Activated CD4-positive, alpha-beta T cell treated with anti-CD3 and anti-CD28 coated beads for 48 hours (primary cell): ENCODE data around the gene SERINC2.
A peak's percentile ranks its signal among the peaks of the same experiment; 100 is the strongest.
"Not testable (repeated sequence)": the region's sequence is repeated elsewhere in the genome, so short reads cannot be mapped to it uniquely, and the experiment has no call there.

Experiments
- DNase-seq: peaks from one replicate; pipeline ENCODE4 v3.0.0-alpha.2; 2020

The SERINC2 gene

DNA sequence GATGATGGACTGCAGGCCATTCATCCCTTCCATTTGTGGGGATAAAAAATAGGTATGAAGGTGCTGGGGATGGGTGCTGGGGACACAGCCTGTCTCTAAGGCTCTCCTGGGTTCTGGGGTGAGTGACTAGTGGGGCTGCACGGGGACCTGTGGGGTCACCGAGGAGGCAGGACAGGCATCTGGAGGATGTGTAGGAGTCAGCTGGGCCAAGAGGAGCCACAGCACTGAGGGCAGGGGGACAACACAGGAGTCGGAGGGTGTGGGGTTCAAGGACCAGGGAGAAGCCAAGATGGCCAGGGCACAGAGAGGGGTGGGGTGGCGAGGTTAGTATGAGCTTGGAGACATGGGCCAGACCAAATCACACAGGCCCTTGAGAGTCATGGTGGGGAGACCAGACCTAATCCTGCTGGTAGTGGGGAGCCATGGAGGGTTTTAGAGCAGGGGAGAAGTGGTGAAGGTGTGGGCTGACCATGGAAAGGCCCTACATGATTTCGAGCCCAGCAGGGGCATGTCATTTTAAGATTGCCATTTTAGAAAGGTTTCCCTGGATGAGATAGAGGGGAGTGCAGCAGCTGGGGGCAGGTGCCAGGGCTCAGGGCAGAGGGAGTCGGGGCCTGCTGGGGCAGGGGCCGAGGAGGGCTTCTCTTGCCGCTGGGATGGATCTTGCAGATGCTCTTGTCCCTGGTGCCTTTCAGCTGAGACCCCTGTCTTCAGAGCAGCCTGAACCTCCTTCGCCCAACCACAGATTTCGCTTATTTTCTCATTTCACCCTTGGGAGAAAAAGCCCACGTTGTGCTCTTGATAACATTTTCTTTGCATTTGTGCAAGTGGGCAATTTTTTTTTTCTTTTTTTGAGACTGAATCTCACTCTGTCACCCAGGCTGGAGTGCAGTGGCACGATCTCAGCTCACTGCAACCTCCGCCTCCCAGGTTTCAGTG is 22.7 kb downstream of the SERINC2 start:
- no peak for DNase-seq

DNA sequence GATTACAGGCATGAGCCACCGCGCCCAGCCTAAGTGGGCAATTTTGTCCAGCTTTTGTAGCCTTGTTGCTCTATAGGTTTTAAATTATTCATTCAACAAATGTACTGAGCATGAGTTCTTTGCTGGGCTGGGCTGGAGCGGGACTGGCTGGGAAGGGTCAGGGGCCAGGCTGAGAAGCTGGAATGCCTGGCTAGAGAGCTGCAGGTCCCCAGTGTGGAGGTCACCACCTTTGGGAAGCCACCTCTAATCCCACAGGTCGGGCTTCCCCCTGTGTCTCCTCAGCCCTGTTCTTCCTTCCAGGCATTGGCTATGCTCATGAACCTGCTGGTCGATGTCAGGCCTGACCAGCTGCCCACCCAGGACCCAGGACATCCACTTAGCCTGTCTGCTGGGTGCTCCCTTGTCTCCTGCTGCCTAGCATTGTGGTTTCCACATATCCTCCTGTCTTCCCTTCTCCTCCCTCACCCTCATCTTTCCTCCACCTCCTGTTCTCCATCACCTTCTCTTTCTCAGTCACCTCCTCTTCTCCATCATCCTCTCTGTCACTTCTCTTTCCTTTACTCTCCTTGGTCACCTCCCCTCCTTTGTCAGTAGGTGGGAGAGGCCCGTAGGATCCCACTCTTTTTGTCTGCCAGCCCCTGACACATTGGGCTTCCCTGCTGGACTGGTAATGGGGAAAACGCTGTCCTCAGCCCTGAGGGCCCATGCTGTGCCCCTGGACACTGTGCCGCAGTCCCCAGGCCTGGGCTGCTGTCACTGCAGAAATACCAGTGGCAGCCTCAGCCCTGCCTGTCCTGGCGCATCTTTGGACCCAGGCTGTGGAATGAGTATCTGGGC is 23.8 kb downstream of the SERINC2 start:
- no peak for DNase-seq

DNA sequence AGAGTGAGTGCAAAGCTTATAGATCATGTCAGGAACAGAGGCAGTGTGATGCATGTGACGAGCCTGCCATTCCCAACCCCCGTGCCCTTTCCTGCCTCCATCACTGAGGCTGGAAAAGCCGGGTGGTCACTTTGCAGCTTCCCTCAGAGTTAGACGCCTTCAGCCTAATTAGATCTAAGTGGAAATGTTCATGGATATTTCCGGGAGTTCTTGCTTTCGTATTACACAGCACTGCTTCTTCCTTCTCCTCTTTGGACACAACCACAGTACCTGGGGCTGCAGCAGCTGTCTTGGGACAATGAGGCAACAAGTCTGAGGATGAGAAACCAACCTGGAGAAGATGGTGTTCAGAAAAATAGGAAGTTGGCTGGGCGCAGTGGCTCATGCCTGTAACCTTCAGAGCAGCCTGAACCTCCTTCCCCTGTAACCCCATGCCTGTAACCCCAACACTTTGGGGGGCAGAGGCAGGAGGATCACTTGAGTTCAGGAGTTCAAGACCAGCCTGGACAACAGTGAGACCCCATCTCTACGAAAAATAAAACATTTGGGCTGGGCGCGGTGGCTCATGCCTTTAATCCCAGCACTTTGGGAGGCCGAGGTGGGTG is 24.5 kb downstream of the SERINC2 start:
- DNase-seq = no peak

DNA sequence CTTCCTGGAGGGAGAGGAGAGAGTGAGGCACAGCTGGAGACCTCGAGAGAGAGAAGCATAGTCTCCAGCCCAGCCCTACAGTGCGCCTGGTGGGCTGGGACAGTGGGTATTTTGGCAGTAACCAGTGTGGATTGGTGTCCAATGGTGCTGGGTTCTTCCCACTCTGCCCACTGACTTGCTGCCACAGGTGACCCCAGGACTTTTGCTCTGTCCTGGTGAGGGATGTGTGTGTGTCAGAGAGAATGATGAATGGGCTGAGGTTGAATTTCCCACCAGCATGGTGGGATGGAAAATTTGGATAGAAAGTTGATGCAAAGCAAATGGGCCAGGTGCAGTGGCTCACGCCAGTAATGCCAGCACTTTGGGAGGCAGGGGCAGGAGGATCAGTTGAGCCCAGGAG is 26.3 kb downstream of the SERINC2 start:
- DNase-seq = no peak

DNA sequence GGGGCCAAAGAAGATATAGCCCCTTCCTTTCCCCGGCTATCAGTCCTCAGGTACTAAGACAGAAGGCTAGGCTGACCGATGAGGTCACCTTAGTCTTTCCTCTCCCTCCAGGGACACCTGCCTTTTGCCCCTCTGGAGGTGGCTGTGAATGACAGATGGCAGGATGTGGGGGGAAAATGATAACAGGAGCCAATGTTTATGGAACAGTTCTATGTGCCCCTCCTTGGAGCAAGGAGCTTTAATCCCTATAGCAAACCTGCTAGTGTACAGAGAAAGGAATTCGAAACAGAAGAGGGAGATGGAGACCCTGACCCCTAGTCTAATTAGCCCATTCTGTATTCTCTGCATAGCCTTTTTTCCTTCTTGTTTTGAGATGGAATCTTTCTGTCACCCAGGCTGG is 28.1 kb downstream of the SERINC2 start:
- DNase-seq = no peak

DNA sequence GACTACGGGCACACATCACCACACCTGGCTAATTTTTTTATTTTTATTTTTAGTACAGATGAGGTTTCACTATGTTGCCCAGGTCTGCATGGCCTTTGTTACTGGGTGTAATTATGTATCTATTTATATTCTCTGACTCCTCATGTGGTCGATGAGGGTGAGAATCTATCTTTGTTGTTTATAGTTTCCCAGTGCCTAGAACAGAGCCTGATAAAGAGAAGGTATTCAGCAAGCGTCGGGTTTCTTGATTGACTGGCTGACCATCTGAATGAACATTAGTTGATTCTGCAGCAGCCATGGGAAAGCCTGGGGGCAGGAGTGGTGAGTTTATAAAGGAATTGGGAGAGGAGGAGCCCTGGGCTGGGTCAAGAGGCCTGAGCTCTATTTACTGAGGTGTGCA is 28.5 kb downstream of the SERINC2 start:
- DNase-seq = no peak

DNA sequence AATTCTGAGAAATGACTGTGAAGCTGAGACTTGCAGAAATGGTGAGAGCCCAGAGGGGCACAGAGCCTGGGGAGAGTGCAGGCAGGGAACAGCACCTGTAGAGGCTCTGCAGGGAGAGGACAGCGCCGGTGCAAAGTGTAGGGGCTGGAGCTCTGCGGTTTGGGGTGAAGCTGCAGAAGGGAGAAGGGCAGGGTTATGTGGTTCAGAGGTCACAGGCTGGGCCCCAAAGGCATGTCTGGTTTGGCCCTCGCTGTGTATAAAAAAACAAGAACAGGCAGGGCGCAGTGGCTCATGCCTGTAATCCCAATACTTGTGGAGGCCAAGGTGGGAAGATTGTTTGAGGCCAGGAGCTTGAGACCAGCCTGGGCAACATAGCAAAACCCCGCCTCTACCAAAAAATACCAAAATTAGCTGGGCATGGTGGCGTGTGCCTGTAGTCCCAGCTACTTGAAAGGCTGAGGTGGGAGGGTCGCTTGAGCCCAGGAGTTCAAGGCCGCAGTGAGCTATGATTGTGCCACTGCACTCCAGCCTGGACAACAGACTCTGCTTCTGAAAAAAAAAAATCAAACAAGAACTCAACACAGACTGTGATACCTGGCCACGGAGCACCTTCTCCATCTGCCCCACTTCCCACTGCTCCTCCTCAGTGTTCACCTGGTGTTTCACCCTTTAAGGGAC is 29.1 kb downstream of the SERINC2 start:
- no peak for DNase-seq

DNA sequence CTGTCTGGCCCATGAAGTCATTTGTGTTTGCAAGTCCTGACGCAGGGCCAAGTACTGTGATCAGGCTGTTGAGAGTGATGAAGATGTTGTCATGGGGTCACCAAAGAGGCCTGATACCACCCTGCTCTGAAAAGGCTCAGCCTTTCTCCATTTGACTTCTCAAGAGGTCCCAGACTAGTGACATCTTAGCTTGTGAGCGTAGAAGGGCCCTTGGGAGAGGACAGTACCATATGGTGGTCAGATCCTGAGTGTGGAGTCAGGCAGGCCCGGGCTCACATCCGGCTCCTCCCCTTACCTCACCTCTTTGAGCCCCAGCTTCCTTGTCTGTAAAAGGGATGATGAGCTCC is 29.6 kb downstream of the SERINC2 start:
- no peak for DNase-seq

DNA sequence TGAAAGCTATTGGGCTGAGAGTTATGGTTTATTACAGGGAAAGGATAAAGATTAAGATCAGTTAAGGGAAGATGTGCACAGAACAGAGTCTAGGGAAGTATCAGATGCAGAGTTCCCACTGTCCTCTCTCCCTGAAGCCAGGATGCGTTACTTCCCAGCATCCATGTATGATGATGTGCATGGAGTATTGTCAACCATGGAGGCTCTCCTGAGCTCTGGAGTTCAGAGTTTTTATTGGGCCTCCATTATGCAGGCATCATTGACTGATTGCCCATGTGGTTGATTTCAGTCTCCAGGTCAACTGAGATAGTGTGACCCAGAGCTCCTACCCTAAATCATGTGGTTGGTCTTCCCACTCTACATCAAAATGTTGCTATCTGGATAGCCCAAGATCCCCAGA is 30.7 kb downstream of the SERINC2 start:
- DNase-seq = no peak

DNA sequence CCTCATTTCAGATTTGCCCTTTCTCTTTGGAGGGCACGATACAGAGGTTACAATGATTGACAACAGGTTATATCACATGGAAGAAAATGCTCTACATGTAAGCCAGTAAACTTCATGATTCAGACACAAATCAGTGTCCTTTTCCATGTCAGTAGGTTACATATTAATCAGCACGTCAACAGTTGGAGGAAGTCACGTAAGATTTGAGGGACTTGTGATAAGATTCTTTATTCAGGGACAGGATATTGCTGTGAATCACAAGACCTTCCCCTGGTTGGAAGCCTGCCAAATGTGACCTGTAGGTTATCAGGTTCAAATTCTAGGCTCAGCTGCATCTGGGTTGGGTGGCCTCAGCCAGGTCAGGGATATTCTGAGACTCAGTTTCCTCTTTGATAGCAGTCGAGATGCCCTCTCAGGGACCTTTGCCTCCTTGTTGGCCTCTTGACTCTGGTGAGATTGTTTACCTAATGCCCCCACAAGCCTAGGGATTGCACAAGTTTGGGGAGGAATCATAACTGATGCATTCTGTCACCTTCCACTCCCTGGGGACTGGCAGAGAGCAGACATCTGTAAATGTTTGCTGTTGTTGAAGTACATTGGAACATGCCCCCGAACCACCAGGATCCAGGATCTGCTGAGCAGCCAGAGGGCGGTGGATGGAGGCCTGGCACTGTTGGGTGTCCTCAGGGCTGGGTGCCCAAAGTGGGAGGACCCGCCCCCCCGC is 31.9 kb downstream of the SERINC2 start:
- DNase-seq = no peak

DNA sequence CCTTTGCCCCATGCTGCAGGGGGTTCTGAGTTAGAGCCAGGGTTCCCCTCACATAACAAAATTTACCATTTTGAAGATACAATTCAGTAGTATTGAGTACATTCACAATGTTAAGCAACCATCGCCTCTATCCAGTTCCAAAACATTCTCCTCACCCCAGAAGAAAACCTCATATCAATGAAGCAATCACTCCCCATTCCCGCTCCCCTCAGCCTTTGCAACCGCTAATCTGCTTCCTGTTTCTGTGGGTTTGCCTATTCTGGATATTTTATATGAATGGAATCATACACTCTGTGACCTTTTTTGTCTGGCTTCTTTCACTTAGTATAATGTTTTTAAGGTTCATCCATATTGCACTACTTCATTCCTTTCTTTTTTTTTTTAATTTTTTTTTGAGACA is 32.9 kb downstream of the SERINC2 start:
- DNase-seq = no peak

DNA sequence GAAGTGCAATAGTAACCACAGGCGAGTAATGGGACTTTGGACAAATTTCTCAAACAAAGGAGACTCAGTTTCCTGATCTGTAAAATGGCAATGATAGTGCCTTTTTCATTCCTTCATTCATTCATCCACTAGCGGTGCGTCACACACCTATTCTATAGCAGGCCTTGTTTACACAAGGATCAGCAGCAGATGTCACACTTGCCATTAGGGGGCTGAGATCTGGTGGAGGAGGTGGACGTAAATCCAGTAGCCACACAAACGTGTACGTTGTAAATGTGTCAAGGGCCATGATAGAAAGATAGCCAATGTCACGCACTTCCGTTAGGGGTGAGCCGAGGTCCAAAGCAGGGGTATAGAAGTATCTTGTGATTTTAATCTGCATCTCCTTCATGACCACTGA is 34.2 kb downstream of the SERINC2 start:
- no peak for DNase-seq

DNA sequence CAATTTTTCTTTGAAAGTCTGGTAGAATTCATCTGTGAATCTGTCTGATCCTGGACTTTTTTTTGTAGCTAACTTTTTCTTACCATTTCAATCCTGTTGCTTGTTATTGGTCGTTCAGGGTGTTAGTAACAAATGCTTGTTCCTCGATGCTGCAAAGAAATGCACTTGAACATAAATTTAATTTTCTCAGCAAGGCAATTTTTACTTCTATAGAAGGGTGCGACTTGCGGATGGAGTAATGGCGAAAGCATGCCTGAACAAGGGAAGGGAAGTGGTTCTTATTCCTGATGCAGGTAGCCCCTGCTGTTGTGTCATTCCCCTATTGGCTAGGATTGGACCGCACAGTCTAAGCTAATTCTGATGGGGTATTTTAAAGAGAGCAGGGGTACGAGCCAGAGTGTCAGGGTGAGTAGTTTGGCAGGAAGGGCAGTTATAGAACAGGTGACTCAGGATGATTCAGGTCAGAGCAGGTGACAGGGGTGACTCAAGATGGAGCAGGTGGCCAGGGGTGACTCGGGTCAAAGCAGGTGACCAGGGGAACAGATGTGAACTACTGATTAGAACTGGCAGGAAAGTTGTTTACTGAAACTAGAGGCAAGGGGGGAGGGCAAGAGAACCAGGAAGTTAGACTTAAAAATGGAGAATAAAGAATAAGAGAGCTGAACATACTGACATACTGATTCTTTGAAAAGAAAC is 40.5 kb downstream of the SERINC2 start:
- no peak for DNase-seq

DNA sequence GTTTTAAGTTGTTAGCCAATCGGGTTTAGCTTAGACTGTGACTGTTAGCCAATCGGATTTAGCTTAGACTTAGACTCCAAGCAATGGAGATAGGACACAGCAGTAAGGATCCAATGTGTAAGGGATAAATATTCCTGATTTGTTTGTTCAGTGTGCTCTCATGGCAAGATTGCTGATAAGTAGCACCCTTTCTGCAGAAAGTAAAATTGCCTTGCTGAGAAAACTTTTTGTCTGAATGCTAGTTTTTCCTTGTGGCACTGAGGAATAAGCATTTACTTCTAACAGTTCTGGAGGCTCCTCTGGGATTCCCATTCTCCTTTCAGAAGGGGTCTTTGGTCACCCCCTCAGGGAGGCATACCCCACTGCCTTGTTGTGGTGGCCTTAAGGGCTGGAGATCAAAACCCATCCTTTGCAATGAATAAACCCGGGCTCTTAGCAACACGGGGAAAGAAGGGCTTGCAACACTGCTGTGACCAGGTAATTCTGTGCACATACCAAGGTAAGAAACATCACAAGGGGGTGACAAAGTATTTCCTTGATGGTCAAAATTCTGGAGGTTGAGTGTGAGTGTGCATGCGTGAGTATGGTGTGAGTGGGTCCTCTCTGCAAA is 45.4 kb downstream of the SERINC2 start:
- DNase-seq = no peak

DNA sequence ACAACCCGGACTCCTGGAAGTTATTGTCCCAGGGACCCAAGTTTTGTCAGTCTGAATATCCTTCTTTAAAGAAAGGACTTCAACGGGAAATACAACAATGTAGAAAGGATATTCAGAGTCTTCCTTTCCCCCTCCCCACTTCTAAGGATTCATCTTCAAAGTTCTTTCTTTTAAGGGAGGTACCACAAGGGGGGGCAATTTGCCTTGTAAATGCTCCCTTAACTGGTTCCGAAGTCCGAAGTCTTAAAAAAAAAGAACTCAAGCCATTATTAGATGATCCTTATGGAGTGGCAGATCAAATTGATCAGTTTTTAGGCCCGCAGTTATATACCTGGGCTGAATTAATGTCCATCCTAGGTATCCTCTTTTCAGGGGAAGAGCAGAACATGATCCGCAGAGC is 47.0 kb downstream of the SERINC2 start:
- DNase-seq = no peak

DNA sequence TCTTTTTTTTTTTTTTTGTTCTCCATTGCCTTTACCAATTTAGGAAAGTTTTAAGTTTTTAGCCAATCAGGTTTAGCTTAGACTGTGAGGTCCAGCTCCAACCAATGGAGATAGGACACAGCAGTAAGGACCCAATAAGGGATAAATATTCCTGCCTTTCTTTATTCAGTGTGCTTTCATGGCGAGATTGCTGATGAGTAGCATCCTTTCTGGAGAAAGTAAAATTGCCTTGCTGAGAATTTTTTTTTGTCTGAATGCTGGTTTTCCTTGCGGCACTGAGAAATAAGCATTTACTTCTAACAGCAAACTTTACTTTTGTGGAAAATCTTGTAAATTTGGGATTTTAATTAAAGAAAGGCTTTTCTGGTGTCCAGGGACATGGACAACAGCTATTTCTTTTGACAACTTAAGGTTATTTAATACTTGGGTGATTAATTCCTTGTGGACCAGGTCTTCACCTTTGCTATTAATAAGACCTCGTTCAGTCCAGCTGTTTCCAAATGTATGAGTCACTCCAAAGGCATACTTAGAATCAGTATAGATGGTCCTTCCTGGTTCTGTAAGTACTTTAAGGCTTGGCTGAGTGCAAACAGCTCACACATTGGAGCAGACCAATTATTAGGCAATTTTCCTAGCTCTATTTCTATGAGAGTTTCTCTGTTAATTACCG is 54.1 kb downstream of the SERINC2 start:
- no peak for DNase-seq

DNA sequence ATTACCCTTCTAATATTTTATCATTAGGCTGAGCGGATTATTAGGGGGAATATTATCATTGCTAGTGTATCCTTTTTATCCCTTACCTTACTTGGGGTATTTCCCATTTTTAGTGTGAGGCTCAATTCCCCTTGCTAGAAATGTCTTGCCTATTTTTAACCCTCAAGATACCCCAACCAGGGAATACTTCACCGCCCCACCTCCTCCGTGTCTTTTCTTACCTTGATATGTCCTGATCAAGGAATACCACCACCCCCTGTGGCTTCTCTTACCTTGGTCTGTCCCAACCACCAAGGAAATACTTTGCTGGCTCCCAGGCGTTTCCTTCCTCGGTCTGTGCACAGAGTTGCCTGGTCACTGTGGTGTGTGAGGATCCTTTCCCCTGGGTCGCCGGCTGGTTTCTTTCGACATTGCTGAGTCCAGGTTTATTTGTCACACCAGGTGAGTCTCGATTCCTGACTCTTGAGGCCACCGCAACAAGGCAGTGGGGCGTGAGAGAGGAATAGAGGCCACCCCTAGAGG is 57.8 kb downstream of the SERINC2 start:
- DNase-seq = no peak

DNA sequence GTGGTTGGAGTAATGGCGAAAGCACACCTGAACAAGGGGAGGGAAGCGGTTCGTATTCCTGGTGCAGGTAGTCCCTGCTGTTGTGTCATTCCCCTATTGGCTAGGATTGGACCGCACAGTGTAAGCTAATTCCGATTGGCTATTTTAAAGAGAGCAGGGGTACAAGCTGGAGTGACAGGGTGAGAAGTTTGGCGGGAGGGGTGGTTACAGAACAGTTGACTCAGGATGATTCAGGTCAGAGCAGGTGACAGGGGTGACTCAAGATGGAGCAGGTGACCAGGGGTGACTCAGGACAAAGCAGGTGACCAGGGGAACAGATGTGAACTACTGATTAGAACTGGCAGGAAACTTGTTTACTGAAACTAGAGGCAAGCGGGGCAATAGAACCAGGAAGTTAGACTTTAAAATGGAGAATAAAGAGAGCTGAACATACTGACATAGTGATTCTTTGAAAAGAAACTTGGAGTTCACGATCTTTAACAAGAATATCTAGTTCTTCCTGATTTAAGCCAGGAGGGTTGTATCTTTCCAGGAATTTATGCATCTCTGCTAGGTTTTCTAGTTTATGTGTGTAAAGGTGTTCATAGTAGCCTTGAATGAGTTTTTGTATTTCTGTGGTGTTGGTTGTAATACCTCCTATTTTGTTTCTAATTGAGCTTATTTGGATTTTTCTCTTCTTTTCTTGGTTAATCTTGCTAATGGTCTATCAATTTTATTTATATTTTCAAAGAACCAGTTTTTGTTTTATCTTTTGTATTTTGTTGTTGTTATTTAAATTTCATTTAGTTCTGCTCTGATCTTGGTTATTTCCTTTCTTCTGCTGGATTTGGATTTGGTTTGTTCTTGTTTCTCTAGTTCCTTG is 58.7 kb downstream of the SERINC2 start:
- DNase-seq = peak; percentile 44

DNA sequence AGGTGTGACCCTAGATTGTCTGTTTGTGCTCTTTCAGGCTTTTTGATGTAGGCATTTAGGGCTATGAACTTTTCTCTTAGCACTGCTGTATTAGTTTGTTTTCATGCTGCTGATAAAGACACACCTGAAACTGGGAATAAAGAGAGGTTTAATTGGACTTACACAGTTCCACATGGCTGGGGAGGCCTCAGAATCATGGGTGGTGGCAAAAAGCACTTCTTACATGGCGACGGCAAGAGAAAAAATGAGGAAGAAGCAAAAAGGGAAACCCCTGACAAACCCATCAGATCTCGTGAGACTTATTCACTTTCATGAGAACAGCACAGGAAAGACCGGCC is 59.3 kb downstream of the SERINC2 start:
- not testable (repeated sequence) for DNase-seq

DNA sequence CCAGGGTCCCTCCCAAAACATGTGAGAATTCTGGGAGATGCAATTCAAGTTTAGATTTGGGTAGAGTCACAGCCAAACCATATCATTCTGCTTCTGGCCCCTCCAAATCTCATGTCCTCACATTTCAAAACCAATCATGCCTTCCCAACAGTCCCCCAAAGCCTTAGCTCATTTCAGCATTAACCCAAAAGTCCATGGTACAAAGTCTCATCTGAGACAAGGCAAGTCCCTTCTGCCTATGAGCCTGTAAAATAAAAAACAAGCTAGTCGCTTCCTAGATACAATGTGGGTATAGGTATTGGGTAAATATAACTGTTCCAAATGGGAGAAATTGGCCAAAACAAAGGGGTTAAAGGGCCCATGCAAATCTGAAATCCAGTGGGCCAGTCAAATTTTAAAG is 59.7 kb downstream of the SERINC2 start:
- DNase-seq = not testable (repeated sequence)
